Brain pericyte (primary cell): ENCODE data around the gene SLC12A4.

Experiments
- DNase-seq: peaks from one replicate; pipeline ENCODE4 v3.0.0-alpha.2; 2012; ENCODE audit warnings: low read depth, low spot score

The SLC12A4 gene

DNA sequence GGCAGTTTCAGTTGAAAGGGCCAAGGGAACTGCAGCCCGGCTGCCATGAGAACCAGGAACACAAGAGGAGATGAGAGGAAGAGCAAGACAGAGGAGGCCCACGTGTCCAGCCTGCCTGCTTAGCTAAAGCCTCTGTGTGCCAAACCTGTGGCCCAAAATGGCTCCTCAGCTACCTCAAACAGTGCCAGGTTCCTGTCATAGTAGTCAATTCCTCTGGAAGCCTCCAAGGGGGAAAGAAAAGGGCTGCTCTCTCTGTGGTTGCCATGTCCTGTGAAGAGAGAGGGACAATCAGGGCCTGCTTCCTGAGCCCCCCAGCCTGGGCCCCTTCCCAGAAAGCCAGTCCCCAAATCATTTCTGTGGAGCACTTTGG is 5.2 kb downstream of the SLC12A4 start:
- no peak for DNase-seq

GRCh38 chr16:67962135-67962534 is 6.3 kb downstream of the SLC12A4 start:
- no peak for DNase-seq

DNA sequence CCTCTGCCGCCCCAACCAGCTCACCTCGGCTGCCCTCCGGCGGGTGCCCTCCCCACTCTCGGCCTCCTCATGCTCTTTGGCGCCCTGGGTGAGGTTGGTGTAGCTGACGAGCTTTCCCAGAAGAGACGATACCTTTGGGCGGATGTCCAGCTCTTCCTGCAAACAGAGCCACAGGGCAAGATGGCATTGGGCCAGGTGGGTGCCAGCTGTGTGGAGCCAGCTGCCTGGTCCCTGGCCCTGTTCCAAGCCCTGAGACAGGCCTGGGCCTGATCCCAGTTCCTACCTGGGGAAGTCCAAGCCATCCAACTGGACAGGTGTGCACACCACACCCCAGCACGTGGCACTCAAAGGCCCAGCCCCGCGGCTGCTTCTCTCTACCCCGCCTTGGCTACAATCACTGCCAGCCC is 6.9 kb downstream of the SLC12A4 start:
- no peak for DNase-seq

DNA sequence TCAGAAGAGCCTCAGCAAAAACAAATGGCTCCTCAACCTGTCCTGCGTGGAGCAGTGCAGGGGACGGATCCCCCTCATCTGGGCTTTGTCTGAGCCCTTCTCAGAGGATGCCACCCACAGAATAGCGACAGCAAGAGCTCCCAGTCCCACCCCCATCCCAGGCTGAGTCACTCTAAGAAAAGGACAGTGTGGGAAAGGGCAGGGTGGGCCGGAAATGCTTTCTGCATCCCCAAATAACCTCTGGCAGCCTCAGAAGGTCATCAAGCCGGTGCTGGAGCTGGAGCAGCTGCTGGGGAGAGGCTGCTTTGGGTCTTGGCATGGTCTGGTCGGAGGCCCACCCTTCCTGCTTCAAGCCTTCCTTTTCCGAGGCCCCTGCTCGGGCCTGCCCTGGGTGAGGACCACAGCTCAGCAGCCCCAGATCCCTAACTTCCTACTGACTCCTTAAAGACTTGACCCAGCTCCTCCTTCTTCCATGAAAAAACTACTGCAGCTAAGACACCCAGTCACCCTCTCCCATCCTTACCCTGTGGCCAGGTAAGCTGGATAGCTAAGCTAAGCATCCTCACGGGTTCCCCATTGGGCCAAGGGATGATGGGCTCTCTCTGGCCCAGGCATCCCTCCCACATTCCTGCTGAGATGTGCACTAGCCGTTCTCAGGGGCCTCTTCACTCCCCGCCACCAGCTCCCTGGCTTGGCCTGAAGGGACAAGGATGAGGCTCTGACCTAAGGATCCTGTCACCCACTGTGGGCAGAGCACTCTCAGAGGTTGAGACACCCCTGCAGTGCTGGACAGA is 8.7 kb downstream of the SLC12A4 start:
- no peak for DNase-seq

- no peak for DNase-seq
Measured at GRCh38 chr16:67957622-67958021, 10.8 kb downstream of the SLC12A4 start.

- no peak for DNase-seq
Measured at GRCh38 chr16:67954421-67955196, 13.8 kb downstream of the SLC12A4 start.

DNA sequence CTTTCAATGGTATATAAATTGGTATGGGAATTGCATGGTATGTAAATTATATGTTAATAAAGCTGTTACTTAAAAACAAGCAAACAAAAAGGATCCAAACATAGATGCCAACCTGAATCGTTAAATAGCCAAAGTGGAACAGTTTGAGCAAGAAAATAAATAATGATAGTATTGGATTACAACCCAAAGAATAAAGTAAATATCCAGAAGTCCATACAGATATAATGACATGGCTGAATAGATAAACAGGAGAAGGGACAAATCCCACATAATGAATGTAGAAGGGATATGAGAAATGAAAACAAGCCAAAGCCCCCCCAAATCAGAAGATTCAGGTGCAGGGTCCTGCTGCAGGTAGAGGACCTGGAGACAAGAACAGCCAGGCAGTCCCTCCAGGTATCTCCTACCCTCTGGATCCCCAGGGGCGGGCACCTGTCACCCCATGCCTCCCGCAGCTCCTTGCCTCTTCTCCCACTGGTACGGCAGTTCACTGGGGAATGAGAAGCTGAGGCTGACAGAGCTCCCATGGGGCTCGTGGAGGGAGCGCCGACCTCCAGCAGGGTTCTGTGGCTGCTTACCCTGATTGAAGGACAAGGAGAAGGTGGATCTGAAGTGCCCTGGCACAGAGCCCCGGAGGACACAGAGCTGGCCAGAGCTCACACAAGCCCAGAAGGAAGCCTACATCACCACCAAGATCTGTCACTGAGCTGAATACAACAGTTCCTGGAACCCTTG is 14.6 kb downstream of the SLC12A4 start:
- DNase-seq, result no peak

GRCh38 chr16:67951485-67951884 is 17.0 kb downstream of the SLC12A4 start:
- no peak for DNase-seq

GRCh38 chr16:67950335-67950843 is 18.0 kb downstream of the SLC12A4 start:
- no peak for DNase-seq

DNA sequence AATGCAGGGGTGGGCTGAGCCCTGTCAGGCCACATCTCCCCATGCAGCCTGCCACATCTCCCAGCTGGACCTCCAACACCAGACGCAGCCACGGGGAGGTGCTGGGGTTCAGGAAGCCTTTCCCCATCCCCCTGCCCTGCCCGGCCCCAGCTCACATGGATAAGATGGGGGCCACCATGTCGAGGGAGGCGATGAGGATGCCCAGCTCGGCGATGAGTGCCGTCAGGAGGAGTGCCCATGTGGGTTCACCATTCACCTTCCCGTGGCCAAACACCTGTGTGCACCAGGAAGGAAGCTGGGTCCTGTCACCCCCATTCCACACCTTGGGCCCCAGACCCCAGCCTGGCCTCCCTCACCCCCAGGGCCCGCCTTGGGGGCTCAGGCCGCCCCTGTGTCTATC is 18.8 kb downstream of the SLC12A4 start:
- no peak for DNase-seq

DNA sequence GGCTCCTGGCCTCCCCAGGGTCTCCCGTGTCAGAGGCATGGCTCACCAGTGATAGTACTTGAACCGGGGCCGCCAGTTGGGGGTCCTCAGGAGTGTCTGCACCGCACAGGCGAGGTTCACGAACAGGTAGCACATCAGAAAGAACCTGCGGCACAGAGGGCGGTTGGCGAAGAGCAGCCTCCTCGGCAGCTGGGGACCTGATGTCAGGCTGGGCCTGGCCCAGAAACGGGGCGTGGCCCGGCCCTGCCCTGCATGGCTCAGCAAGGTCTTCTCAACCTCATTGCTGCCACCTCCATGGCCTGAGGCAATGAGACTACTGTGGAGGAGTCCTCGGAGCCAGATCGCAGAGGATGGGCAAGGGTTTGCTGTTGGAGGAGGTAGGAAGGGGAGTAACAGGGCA is 20.4 kb downstream of the SLC12A4 start:
- DNase-seq, result no peak

- no peak for DNase-seq
Measured at GRCh38 chr16:67946966-67947558, 21.4 kb downstream of the SLC12A4 start.

DNA sequence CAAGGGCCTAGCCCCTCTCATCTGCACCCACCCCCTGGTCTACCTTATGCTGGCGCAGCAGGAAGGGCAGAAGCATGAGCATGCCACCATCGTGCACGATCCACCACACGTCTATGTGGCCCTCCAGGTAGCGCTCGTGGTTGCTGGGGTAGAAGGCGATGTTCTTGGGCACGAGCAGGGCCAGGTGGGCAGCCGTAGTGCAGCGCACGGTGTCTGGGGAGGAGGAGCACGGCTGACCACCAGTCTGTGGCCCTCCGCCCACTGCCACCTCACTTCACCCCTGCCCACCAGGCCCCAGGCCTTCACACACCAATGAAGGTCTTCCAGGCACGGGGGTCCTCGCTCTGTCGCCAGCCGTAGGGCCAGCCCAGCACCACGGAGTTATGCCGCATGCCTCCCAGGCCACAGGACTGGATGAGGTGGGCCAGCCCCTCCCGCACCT is 22.3 kb downstream of the SLC12A4 start:
- DNase-seq, result no peak

- DNase-seq, result no peak
Measured at GRCh38 chr16:67945392-67945933, 23.0 kb downstream of the SLC12A4 start.

- DNase-seq, result no peak
Measured at GRCh38 chr16:67944690-67945391, 23.6 kb downstream of the SLC12A4 start.

GRCh38 chr16:67943619-67944504 is 24.6 kb downstream of the SLC12A4 start, which contains the start of gene LCAT:
TSS of gene LCAT (minus strand) at chr16:67944120. CDS start at chr16:67944101, 19 bp downstream.
- DNase-seq, result peak; percentile 47

DNA sequence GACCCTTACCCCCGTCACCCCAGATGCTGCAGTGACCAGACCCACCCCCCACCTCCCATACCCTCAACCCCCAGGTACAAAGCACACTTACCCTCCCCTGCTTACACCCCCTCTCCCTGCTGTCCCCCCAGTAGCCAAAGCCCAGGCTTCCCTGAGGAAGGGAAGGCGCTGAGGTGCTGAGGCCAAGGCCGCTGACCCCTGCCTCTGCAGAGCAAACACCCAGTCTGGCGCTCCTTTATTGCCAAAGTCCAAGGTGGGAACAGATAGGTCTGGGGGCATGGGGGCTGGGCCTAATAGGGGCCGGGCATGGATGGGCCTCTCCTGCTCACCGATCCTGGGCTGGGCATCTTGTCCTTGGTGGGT is 25.2 kb downstream of the SLC12A4 start:
- DNase-seq, result no peak

DNA sequence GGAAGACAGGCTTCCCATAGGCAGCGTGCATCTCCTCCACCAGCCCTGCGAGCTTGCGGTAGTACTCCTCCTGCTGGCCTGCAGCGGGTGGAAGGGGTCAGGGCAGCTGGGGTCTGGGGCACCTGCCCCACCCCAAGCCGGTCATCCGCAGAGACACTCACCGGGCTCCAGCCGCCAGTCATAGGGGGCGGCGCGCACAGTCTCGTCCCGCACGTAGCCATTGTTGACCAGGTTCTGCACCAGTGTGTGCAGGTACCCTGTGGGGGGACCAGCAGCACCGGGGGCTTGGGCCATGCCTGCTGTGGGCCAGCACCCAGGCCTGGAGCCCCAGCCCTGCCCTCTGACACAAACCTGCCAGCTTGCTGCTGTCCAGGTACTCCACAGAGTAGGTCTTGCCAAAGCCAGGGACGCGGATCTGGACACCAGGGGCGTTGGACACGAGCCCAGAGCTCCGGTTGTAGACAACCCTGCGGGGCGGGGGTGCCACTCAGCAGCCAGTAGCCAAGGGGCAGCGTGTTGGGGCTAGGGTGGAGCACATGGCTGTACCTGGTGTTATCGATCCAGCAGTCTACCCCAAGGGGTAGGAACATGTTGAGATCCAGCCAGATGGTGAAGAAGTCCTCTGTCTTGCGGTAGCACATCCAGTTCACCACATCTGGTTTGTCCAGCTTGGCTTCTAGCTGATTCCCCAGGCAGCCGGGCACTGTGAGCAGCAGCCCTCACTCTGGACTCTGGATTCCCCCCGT is 25.8 kb downstream of the SLC12A4 start:
- DNase-seq, result no peak

- DNase-seq, result no peak
Measured at GRCh38 chr16:67942200-67942509, 26.3 kb downstream of the SLC12A4 start.
